GF-D8 (cell line): ENCODE measurements around the gene ZNF225.
"Not testable (repeated sequence)": the region's sequence is repeated elsewhere in the genome, so short reads cannot be mapped to it uniquely, and the experiment has no call there.

ENCODE experiments used
- DNase-seq: peaks from one replicate; lab custom pipeline; 2025; lab: John Stamatoyannopoulos, UW

Gene ZNF225

GRCh38 chr19:44113138-44113783 is at the start of gene ZNF225:
TSS of gene ZNF225 (plus strand) at chr19:44113399. CDS start at chr19:44115828, 2,429 bp downstream.
- DNase-seq = peak; percentile 93

- DNase-seq = no peak
Measured at GRCh38 chr19:44066305-44066704, 46.9 kb upstream of the ZNF225 start.

GRCh38 chr19:44069415-44069814 is 43.8 kb upstream of the ZNF225 start:
- no peak for DNase-seq

- DNase-seq = peak; percentile 78
Measured at GRCh38 chr19:44071824-44072542, 41.2 kb upstream of the ZNF225 start, which contains the start of gene ZNF284. TSS of gene ZNF284 (plus strand) at chr19:44072159. CDS start at chr19:44076390, 4,231 bp downstream.

- no peak for DNase-seq
Measured at GRCh38 chr19:44072543-44073401, 40.4 kb upstream of the ZNF225 start.

- DNase-seq = no peak
Measured at GRCh38 chr19:44076325-44076724, 36.9 kb upstream of the ZNF225 start.

- DNase-seq = no peak
Measured at GRCh38 chr19:44092108-44092507, 21.1 kb upstream of the ZNF225 start.

- DNase-seq = peak; percentile 85
Measured at GRCh38 chr19:44093931-44094765, 19.1 kb upstream of the ZNF225 start, which contains the start of gene ZNF224. TSS of gene ZNF224 (plus strand) at chr19:44094361. CDS start at chr19:44097874, 3,513 bp downstream.

GRCh38 chr19:44107751-44108150 is 5.4 kb upstream of the ZNF225 start:
- no peak for DNase-seq

- DNase-seq = no peak
Measured at GRCh38 chr19:44109458-44109857, 3.7 kb upstream of the ZNF225 start.

GRCh38 chr19:44111910-44112463 is 1.2 kb upstream of the ZNF225 start:
- no peak for DNase-seq

- DNase-seq = no peak
Measured at GRCh38 chr19:44112802-44113137, 429 bp upstream of the ZNF225 start.

- no peak for DNase-seq
Measured at GRCh38 chr19:44113784-44114390, 688 bp downstream of the ZNF225 start.

- not testable (repeated sequence) for DNase-seq
Measured at GRCh38 chr19:44121162-44121561, 8.0 kb downstream of the ZNF225 start.

GRCh38 chr19:44131955-44132354 is 18.8 kb downstream of the ZNF225 start:
- DNase-seq = no peak

GRCh38 chr19:44141191-44142058 is 28.2 kb downstream of the ZNF225 start, which contains the start of gene ZNF234:
TSS of gene ZNF234 (plus strand) at chr19:44141554. CDS start at chr19:44144633, 3,079 bp downstream.
- peak; percentile 19 for DNase-seq

GRCh38 chr19:44142059-44142433 is 28.8 kb downstream of the ZNF225 start:
- DNase-seq = no peak

GRCh38 chr19:44149776-44150175 is 36.6 kb downstream of the ZNF225 start:
- DNase-seq = no peak

GRCh38 chr19:44151491-44151890 is 38.3 kb downstream of the ZNF225 start:
- no peak for DNase-seq

- no peak for DNase-seq
Measured at GRCh38 chr19:44156475-44156874, 43.3 kb downstream of the ZNF225 start.
